ENCODE data around the gene TBC1D24. TPM values are rescaled to one million over a fixed set of nuclear protein-coding genes. Genes with fewer than 3 reads are reported as not detected.

The TBC1D24 gene
- polyA plus RNA-seq, 1 donor (not counting 4 experiments of a cell fraction or from before 2014, with no cell fraction given), result 3.0 TPM

DNA sequence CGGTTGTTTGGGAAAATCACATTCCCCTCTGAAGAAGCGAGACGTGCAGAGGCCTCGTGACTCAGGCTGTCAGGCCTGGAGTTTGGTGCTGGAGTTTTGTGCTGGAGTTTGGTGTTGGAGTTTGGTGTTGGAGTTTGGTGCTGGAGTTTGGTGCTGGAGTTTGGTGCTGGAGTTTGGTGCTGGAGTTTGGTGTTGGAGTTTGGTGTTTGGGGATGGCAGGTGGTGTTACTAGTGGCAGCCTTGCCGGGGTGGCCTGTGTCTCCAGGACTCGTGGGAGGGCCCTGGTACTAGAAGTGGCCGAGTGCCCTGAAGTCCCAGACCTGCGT lies 12.6 kb downstream of the TBC1D24 start:
- no peak for FAIRE-seq
- Histone ChIP-seq H4K20me1 (ENCODE audit: control insufficient read depth, extremely low read depth, insufficient read depth, low read length) (peaks cover 3% of the 10 kb centered on the region), H3K4me2 (ENCODE audit: control insufficient read depth, extremely low read depth, insufficient read depth, low read depth, low read length) (peak overlapping the region; percentile 43), H2AFZ (ENCODE audit: control insufficient read depth, low read length) (peak overlapping the region; percentile 35), H3K4me1 (ENCODE audit: control insufficient read depth, extremely low read depth, insufficient read depth, low read length) (peaks cover 3% of the 10 kb centered on the region), H3K27me3 (ENCODE audit: control insufficient read depth, extremely low read depth, insufficient read depth, low read length) (no peaks in the 10 kb centered on the region), H3K79me2 (ENCODE audit: control insufficient read depth, insufficient read depth, low read length) (no peaks in the 10 kb centered on the region), H3K9ac (ENCODE audit: control insufficient read depth, extremely low read depth, insufficient read depth, low read length) (no peak overlapping the region), H3K9me3 (ENCODE audit: control insufficient read depth, low read depth, low read length) (no peaks in the 10 kb centered on the region), H3K9me1 (ENCODE audit: control insufficient read depth, extremely low read depth, insufficient read depth, low read length) (no peaks in the 10 kb centered on the region), H3K27ac (ENCODE audit: control insufficient read depth, insufficient read depth, low read length) (no peak overlapping the region), H3K4me3 (ENCODE audit: control insufficient read depth in 2 of 3, extremely low read depth in 1 of 3, insufficient read depth in 2 of 3, low read depth in 1 of 3, low read length in 3 of 3) (no peak overlapping the region), H3K36me3 (ENCODE audit: control insufficient read depth in 2 of 2, extremely low read depth in 1 of 2, insufficient read depth in 2 of 2, low read length in 2 of 2) (no peaks in the 10 kb centered on the region)
- no peak for DNase-seq (ENCODE audit: low read depth, low spot score)
- dilution Hi-C loops (cut with MboI; ENCODE audit: extremely low pct_ligation_motif_present, low sequenced_read_pairs), result no loop called here
- TF ChIP-seq EZH2 (IDR thresholded peaks at IDR 0.05; ENCODE audit: low read length), result no peak
- TF ChIP-seq, protein P1, sequence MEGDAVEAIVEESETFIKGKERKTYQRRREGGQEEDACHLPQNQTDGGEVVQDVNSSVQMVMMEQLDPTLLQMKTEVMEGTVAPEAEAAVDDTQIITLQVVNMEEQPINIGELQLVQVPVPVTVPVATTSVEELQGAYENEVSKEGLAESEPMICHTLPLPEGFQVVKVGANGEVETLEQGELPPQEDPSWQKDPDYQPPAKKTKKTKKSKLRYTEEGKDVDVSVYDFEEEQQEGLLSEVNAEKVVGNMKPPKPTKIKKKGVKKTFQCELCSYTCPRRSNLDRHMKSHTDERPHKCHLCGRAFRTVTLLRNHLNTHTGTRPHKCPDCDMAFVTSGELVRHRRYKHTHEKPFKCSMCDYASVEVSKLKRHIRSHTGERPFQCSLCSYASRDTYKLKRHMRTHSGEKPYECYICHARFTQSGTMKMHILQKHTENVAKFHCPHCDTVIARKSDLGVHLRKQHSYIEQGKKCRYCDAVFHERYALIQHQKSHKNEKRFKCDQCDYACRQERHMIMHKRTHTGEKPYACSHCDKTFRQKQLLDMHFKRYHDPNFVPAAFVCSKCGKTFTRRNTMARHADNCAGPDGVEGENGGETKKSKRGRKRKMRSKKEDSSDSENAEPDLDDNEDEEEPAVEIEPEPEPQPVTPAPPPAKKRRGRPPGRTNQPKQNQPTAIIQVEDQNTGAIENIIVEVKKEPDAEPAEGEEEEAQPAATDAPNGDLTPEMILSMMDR (optimal IDR thresholded peaks at IDR 0.05 in 1 of 3, IDR thresholded peaks at IDR 0.05 in 1 of 3, conservative IDR thresholded peaks at IDR 0.05 in 1 of 3; ENCODE audit: extremely low read depth in 1 of 3, insufficient read depth in 2 of 3, low read length in 3 of 3), result no peak

DNA sequence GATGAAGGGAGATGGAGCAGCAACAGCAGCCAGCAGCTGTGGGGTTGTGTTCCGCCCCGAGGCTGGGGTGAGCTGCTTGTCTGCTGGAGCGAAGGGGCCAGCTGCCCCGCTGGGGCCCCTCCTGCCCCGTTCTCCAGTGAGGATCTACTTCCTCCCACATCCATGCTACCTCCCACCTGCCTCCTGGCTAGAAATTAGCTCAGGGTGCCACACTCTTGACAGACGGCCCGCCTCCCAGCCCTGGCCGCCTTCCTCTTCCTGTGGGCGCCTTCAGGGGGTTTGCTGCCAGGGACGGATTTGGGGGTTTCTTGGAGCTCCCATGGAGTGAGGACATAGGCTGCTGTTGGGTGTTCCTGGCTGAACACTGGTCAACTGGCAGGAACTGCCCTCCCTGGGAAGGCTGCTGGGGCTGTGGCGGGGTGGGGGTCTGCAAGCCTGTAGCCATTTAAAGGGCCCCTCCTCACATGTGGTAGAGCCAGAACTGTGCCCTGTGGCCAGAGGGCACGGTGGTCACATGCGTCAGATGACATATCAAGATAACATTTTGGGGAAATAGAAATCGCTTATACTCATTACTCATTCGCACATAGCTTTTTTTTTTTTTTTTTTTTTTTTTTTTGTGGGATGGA lies 13.1 kb downstream of the TBC1D24 start:
- TF ChIP-seq EZH2 (IDR thresholded peaks at IDR 0.05; ENCODE audit: low read length), result no peak
- TF ChIP-seq, protein P1 (optimal IDR thresholded peaks at IDR 0.05 in 1 of 3, IDR thresholded peaks at IDR 0.05 in 1 of 3, conservative IDR thresholded peaks at IDR 0.05 in 1 of 3; ENCODE audit: extremely low read depth in 1 of 3, insufficient read depth in 2 of 3, low read length in 3 of 3), result no peak
- dilution Hi-C loops (cut with MboI; ENCODE audit: extremely low pct_ligation_motif_present, low sequenced_read_pairs), result no loop called here

More for the DNA sequence above, 13.1 kb downstream of the TBC1D24 start:
- no peak overlapping the region for H2AFZ ChIP-seq (ENCODE audit: control insufficient read depth, low read length)
- H3K9ac ChIP-seq (ENCODE audit: control insufficient read depth, extremely low read depth, insufficient read depth, low read length), result no peak overlapping the region
- no peak overlapping the region for H3K4me3 ChIP-seq (ENCODE audit: control insufficient read depth in 2 of 3, extremely low read depth in 1 of 3, insufficient read depth in 2 of 3, low read depth in 1 of 3, low read length in 3 of 3)
- no peak for FAIRE-seq
- H3K79me2 ChIP-seq (ENCODE audit: control insufficient read depth, insufficient read depth, low read length), result no peaks in the 10 kb centered on the region
- no peaks in the 10 kb centered on the region for H3K36me3 ChIP-seq (ENCODE audit: control insufficient read depth in 2 of 2, extremely low read depth in 1 of 2, insufficient read depth in 2 of 2, low read length in 2 of 2)
- H3K27me3 ChIP-seq (ENCODE audit: control insufficient read depth, extremely low read depth, insufficient read depth, low read length), result no peaks in the 10 kb centered on the region
- H3K4me1 ChIP-seq (ENCODE audit: control insufficient read depth, extremely low read depth, insufficient read depth, low read length), result peaks cover 3% of the 10 kb centered on the region
- DNase-seq (ENCODE audit: low read depth, low spot score), result no peak
- no peaks in the 10 kb centered on the region for H3K9me3 ChIP-seq (ENCODE audit: control insufficient read depth, low read depth, low read length)
- no peak overlapping the region for H3K4me2 ChIP-seq (ENCODE audit: control insufficient read depth, extremely low read depth, insufficient read depth, low read depth, low read length)
- H4K20me1 ChIP-seq (ENCODE audit: control insufficient read depth, extremely low read depth, insufficient read depth, low read length), result peaks cover 3% of the 10 kb centered on the region
- H3K27ac ChIP-seq (ENCODE audit: control insufficient read depth, insufficient read depth, low read length), result no peak overlapping the region
- no peaks in the 10 kb centered on the region for H3K9me1 ChIP-seq (ENCODE audit: control insufficient read depth, extremely low read depth, insufficient read depth, low read length)
